HUES64 (cell line): Measurements from ENCODE around the gene ATXN3.
"Not testable (repeated sequence)": the region's sequence is repeated elsewhere in the genome, so short reads cannot be mapped to it uniquely, and the experiment has no call there.

Experiments used
- H3K27ac ChIP-seq: 2 replicates; pipeline ENCODE4 v1.7.0; 2013; ENCODE audit warnings: low read depth, low read length, inconsistent platforms
- H3K27me3 ChIP-seq: 2 replicates; pipeline ENCODE4 v1.6.1; 2013; ENCODE audit warnings: mild to moderate bottlenecking, low read length; ENCODE audit not compliant: insufficient read depth
- H3K36me3 ChIP-seq: 2 replicates; pipeline ENCODE4 v1.6.1; 2013; ENCODE audit warnings: mild to moderate bottlenecking, low read length; ENCODE audit not compliant: insufficient read depth
- H3K4me1 ChIP-seq: 2 replicates; pipeline ENCODE4 v1.6.1; 2013; ENCODE audit warnings: mild to moderate bottlenecking, low read length, moderate library complexity; ENCODE audit not compliant: insufficient read depth
- H3K4me3 ChIP-seq: 2 replicates; pipeline ENCODE4 v1.5.1; 2013; ENCODE audit warnings: mild to moderate bottlenecking, low read length, moderate library complexity
- H3K9ac ChIP-seq: 2 replicates; pipeline ENCODE4 v1.6.1; 2013; ENCODE audit warnings: mild to moderate bottlenecking, low read depth, low read length
- H3K9me3 ChIP-seq: 2 replicates; pipeline ENCODE4 v1.6.1; 2013; ENCODE audit warnings: low read depth, low read length; ENCODE audit not compliant: insufficient read depth
- WGBS: fragments of 150-250, 120-280 bp; methylation state at CpG from one replicate; pipeline ENCODE4 v1.1.7; 2013; ENCODE audit warnings: missing lambda C conversion rate; 5-methylcytosine and 5-hydroxymethylcytosine counted together

The ATXN3 gene

DNA sequence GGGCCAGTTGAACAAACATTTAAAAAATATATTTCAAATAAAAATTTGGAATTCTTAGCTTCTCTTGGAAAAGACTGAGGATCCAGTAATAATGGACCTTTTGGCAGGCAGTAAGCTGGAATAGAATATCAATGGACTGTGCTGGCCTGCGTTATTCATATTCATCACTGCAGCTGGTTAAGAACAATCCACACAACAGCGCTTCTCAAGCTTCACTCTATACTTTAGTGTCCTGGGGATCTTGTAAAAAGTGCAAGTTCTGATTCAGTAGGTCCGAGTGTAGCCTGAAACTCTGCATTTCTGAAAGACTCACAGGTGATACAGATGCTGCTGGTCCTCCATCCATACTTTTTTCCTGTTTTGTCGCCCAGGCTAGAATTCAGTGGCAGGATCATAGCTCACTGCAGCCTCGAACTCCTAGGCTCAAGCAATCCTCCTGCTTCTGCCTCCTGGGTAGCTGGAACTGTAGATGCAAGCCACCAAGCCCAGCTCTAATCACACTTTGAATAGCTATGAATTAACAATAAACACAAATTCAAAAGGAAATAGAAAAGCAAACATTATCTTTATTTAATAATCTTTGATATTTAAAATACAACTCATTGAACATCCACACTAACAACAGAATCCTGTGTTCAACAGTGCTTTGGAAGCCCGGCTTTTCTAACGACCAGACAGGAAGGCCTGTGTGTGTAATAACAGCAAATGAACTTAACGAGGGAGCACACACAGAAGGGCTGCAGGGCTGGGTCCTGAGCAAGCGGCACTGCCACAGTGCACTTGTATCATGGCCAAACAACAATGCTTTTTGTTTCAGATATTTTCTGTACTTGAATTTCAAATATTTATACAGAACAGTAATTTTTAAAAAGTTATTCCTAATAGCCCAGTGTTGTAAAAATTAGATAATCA, 48.1 kb downstream of the ATXN3 start:
- peaks cover 9% of the 10 kb centered on the region for H3K36me3 ChIP-seq
- H3K27ac ChIP-seq, result no peak overlapping the region; the same call in 1 of the 2 replicates
- 86% methylated on average over 9 of the region's 9 CpGs for WGBS
- H3K4me1 ChIP-seq, result peaks cover 4% of the 10 kb centered on the region; the same call in 1 of the 2 replicates
- no peak overlapping the region for H3K4me3 ChIP-seq
- H3K27me3 ChIP-seq, result no peaks in the 10 kb centered on the region
- H3K9me3 ChIP-seq, result no peaks in the 10 kb centered on the region
- no peak overlapping the region for H3K9ac ChIP-seq

DNA sequence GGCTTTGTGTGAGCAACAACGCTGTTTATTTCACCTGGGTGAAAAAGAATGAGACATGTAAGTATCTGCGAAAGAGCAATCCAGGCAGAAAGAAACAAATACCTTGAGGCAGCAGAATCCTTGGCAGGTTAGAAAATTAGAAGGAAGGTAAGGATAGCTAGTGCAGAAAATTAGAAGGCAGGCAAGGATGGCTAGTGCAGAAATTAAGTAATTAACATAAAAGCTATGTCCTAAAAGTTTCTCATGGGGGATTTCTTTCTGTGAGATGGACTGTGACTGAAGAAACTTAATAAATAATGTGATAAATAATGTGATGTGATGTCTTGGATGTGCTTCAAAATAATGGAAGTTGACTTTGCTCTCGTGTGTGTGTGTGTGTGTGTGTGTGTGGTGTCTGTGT, 56.6 kb downstream of the ATXN3 start:
- Histone ChIP-seq H3K9me3 (no peaks in the 10 kb centered on the region), H3K9ac (no peak overlapping the region), H3K4me3 (no peak overlapping the region), H3K27ac (no peak overlapping the region), H3K27me3 (no peaks in the 10 kb centered on the region), H3K4me1 (no peaks in the 10 kb centered on the region), H3K36me3 (no peaks in the 10 kb centered on the region)
- WGBS, result 88% methylated on average over 3 of the region's 3 CpGs

DNA sequence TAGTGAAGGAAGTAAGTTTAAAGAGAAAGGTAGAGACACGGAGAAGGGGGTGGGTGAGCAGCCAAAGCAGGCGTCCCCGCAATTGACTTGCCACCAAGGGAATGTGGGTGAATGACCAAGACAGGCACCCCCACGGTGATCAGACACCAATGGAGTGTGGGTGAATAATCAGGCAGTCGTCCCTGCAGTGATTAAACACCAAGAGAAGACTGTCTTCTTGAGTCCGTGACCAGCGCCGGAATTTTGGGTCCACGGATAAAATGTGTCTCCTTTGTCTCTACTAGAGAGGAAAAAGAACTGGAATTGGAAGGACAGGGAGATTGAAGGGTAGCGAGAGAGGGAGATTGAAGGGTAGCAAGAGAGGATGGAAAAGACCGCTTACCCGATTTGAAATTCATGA, 57.2 kb downstream of the ATXN3 start:
- not testable (repeated sequence) for H3K36me3 ChIP-seq, H3K4me3 ChIP-seq, H3K27me3 ChIP-seq, H3K9ac ChIP-seq, H3K27ac ChIP-seq, H3K9me3 ChIP-seq, H3K4me1 ChIP-seq
- 95% methylated on average over 12 of the region's 12 CpGs for WGBS

DNA sequence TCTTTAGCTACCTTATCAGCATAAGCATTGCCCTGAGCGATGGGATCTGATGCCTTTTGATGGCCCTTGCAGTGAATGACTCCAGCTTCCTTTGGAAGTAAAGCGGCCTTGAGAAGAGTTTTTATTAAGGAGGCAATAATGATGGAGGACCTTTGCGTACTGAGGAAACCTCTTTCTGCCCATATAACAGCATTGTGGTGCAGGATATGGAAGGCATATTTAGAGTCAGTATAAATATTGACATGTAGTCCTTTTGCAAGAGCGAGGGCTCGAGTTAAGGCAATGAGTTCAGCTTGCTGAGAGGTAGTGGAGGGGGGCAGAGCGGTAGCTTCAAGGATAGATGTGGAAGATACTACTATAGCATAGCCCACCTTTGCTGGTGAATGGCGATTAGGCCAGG, 60.5 kb downstream of the ATXN3 start:
- H3K27ac ChIP-seq, H3K4me1 ChIP-seq, H3K9ac ChIP-seq, H3K27me3 ChIP-seq, H3K9me3 ChIP-seq, H3K36me3 ChIP-seq, H3K4me3 ChIP-seq: not testable (repeated sequence)
- 93% methylated on average over 6 of the region's 7 CpGs for WGBS

DNA sequence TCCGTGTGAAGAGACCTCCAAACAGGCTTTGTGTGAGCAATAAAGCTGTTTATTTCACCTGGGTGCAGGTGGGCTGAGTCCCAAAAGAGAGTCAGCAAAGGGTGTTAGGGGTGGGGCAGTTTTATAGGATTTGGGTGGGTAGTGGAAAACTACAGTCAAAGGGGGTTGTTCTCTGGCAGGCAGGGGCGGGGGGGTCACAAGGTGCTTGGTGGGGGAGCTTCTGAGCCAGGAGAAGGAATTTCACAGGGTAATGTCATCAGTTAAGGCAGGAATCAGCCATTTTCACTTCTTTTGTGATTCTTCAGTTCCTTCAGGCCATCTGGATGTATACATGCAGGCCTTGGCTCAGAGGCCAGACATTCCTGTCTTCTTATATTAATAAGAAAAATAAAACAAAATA, 64.6 kb downstream of the ATXN3 start:
- H3K4me1 ChIP-seq, result peaks cover 13% of the 10 kb centered on the region
- 56% methylated on average over 2 of the region's 2 CpGs for WGBS
- H3K9me3 ChIP-seq, H3K27ac ChIP-seq, H3K27me3 ChIP-seq, H3K4me3 ChIP-seq, H3K36me3 ChIP-seq, H3K9ac ChIP-seq: not testable (repeated sequence)

DNA sequence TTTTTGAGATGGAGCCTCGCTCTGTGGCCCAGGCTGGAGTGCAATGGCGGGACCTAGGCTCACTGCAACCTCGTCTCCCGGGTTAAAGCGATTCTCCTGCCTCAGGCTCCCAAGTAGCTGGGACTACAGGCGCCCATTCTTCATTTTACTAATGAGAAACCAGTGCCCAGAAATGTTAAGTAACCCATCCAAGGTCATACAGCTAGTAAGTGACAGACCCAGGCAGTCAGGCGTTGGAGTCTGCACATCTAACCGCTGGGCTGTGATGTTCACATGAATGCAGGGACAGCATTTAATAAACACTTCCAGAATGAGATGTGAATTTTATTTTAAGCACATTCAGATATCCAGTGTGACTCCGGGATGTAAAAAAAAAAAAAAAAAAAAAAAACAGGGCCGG, 65.2 kb downstream of the ATXN3 start:
- H3K9me3 ChIP-seq, result no peaks in the 10 kb centered on the region
- no peaks in the 10 kb centered on the region for H3K27me3 ChIP-seq
- WGBS, result 86% methylated on average over 8 of the region's 10 CpGs
- peak overlapping the region; percentile 94 for H3K4me3 ChIP-seq
- H3K9ac ChIP-seq, result no peak overlapping the region; the same call in 1 of the 2 replicates
- peaks cover 13% of the 10 kb centered on the region for H3K4me1 ChIP-seq
- no peak overlapping the region for H3K27ac ChIP-seq
- H3K36me3 ChIP-seq, result no peaks in the 10 kb centered on the region

DNA sequence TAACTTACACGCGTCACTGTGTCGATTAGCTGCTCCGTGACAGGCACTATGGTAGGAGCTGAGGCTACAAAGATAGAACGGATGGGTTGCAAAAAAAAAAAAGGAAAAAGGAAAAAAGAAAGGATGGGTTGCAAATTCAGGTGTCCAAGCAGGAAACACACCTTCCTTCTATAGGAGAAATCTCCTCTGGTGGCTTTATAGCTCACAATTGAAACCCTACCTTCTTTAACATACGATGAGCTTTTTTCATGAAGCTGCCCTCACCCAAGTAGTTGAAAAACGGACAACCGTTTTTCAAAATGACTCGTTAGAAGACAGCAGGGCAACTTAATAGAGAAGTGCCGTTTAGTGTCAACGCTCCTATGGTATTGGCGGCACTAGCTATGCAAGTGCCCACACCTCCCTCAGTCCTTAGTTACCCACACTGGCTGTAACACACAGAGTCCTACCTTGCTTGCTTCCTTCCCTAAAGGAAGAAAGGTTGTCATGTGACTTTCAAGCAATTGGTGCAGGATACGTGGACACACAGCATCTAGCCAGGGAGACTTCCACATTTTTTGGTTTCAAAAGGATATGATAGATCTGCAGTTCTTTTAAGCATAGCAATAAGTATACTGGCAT, 65.8 kb downstream of the ATXN3 start:
- WGBS, result 12% methylated on average over 13 of the region's 13 CpGs
- H3K36me3 ChIP-seq, result no peaks in the 10 kb centered on the region
- H3K27ac ChIP-seq, result peak overlapping the region; percentile 98
- peaks cover 13% of the 10 kb centered on the region for H3K4me1 ChIP-seq
- H3K27me3 ChIP-seq, result no peaks in the 10 kb centered on the region
- no peaks in the 10 kb centered on the region for H3K9me3 ChIP-seq
- peak overlapping the region; percentile 94 for H3K4me3 ChIP-seq
- H3K9ac ChIP-seq, result peak overlapping the region; percentile 97

DNA sequence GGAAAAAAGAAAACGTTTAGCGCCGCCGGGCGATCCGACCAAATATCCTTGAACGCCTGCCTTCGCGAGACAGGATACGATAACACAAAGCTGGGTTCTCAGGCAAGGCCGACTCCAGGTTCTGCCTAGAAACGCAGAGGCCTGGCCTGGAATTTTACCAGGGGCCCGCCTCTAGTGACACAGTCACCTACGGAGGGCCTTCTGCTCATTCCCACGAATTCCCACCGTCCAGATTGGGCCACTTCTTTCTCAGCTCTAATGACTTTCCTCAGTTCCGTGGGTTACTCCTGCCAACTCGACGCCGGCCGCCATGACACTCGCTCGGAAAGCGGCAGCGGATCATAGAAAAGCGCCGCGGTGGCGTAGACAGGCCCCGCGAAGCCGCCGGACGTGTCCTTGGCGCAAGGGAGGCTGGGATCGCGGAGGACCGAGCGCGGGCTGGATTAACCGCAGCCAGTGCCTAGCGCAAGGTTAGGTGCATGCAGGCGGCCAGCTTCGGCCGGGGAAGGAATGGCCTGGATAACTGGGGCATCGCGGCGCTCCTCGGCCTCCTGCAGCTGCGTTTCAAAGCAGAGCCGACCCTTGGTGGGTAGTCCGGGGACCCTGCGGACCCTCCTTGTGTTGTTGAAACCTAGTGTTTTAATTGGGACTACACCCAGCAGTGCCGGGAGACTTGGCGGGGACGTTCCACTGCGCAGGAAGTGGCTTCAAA, 66.5 kb downstream of the ATXN3 start, which contains the start of gene TRIP11:
Gene TRIP11, minus strand, starts transcription at position 341 of the 712 bp plus-strand sequence. CDS start 374 bp downstream, outside the sequence.
- H3K36me3 ChIP-seq, result 0 out of 2 replicates have a peak, but pooled peaks cover under 1% of the 10 kb centered on the region
- peak within 1 kb of the TSS; percentile 98 for H3K27ac ChIP-seq
- H3K9me3 ChIP-seq, result no peaks in the 10 kb centered on the region
- WGBS, result under 1% methylated on average over 57 of the region's 57 CpGs
- H3K27me3 ChIP-seq, result no peaks in the 10 kb centered on the region
- H3K4me3 ChIP-seq, result peak within 1 kb of the TSS; percentile 94
- H3K4me1 ChIP-seq, result peaks cover 13% of the 10 kb centered on the region
- H3K9ac ChIP-seq, result peak within 1 kb of the TSS; percentile 97

DNA sequence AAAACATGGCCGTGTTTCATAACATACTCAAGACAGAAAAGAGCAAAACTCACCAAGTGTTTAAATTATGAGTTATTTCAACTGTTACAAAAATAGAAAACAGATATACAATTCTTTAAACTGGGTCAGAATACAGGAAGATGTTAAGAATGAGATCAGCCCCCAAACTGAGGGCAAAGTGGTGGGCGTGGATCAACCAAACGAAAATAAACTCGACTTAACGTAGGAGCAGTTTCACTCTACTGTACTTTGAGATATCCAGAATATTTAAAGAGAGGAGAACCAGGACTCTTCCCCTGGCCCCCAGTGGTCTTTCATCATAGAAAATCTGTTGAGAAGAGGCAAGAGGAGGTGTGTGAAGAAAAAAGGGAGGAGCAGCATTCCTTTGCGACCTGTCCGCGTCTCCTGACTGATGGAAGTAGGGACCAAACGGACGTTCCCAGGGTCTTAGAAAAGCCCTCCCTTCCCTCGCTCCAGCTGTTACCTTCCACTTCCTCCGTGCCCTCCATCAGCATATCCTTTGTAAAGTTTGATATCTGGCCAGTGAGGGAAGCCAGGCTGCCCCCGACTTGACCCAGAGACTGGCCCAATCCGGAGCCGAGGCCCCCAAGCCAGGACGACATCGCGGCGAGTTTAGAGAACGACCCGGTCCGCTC, 67.2 kb downstream of the ATXN3 start:
- peaks cover 13% of the 10 kb centered on the region for H3K4me1 ChIP-seq
- H3K27ac ChIP-seq, result peak overlapping the region; percentile 98
- H3K36me3 ChIP-seq, result peaks cover 4% of the 10 kb centered on the region; the same call in 1 of the 2 replicates
- under 1% methylated on average over 20 of the region's 22 CpGs for WGBS
- H3K9me3 ChIP-seq, result no peaks in the 10 kb centered on the region
- no peaks in the 10 kb centered on the region for H3K27me3 ChIP-seq
- peak overlapping the region; percentile 97 for H3K9ac ChIP-seq
- peak overlapping the region; percentile 94 for H3K4me3 ChIP-seq

DNA sequence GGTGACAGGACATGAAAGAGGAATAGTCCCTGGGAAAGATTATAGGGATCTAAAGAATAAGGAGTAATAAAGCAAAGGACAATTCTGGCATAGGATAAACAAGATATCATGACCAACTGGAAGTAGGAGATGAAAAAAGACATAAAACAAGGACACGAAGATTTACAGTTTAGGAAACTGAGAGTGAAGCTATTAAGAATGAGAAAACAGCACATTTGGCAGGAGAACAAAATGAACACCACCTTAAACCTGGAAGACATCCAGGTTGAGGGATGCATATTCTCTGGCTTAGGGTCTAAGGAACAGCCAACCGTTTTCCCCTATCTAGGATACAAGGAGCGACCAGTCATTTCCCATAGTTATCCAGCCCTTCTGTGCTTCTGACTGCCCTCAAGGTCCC, 68.4 kb downstream of the ATXN3 start:
- Histone ChIP-seq H3K4me3 (peak overlapping the region; percentile 94), H3K36me3 (peaks cover 12% of the 10 kb centered on the region), H3K27ac (no peak overlapping the region), H3K9me3 (peaks cover 10% of the 10 kb centered on the region), H3K27me3 (no peaks in the 10 kb centered on the region), H3K9ac (no peak overlapping the region), H3K4me1 (peaks cover 13% of the 10 kb centered on the region)
- 84% methylated on average over 3 of the region's 3 CpGs for WGBS
